Measurements from ENCODE around the gene GMNC. TPM values are rescaled to one million over a fixed set of nuclear protein-coding genes. Genes with fewer than 3 reads are reported as not detected.

GMNC gene
- total RNA-seq, 4 donors from 2014 or later = not detected

- Histone ChIP-seq H3K27me3 (no peaks in the 10 kb centered on the region), H3K4me3 (replicated peaks in 1 of 3) (no peak overlapping the region), H3K27ac (no peak overlapping the region), H3K9me3 (no peaks in the 10 kb centered on the region), H3K4me1 (no peaks in the 10 kb centered on the region), H3K36me3 (no peaks in the 10 kb centered on the region)
- no peak for DNase-seq
- 70 to 91% methylated on average over 2 of the region's 2 CpGs for WGBS, 2 donors
- intact Hi-C loops (cut with DNase I) = no loop called here
- TF ChIP-seq POLR2A (IDR thresholded peaks at IDR 0.05) (no peak), CTCF (IDR thresholded peaks at IDR 0.05) (no peak)
Measured at GRCh38 chr3:190902292-190902691, 39.8 kb upstream of the GMNC start.

GRCh38 chr3:190892395-190892902 lies 30.0 kb upstream of the GMNC start:
- H3K4me3 ChIP-seq (replicated peaks in 1 of 3) = no peak overlapping the region
- no peaks in the 10 kb centered on the region for H3K27me3 ChIP-seq
- H3K9me3 ChIP-seq = no peaks in the 10 kb centered on the region
- no peaks in the 10 kb centered on the region for H3K36me3 ChIP-seq
- intact Hi-C loops (cut with DNase I) = no loop called here
- TF ChIP-seq CTCF (IDR thresholded peaks at IDR 0.05) (peak in 1 of 6 experiments; percentile 20), POLR2A (IDR thresholded peaks at IDR 0.05) (no peak)
- WGBS, 2 donors = 76 to 82% methylated on average over 4 of the region's 4 CpGs
- H3K27ac ChIP-seq = no peak overlapping the region
- no peaks in the 10 kb centered on the region for H3K4me1 ChIP-seq
- DNase-seq = no peak

- Histone ChIP-seq H3K9me3 (no peaks in the 10 kb centered on the region), H3K4me1 (no peaks in the 10 kb centered on the region), H3K36me3 (no peaks in the 10 kb centered on the region), H3K4me3 (replicated peaks in 1 of 3) (no peak overlapping the region), H3K27ac (no peak overlapping the region), H3K27me3 (no peaks in the 10 kb centered on the region)
- DNase-seq = no peak
- no peak for TF ChIP-seq POLR2A (IDR thresholded peaks at IDR 0.05)
- TF ChIP-seq CTCF (IDR thresholded peaks at IDR 0.05) = no peak
- 86 to 89% methylated on average over 5 of the region's 5 CpGs for WGBS, 2 donors
- intact Hi-C loops (cut with DNase I) = no loop called here
Measured at GRCh38 chr3:190886945-190887344, 24.5 kb upstream of the GMNC start.

GRCh38 chr3:190883973-190884832 lies 21.7 kb upstream of the GMNC start:
- Histone ChIP-seq H3K4me1 (no peaks in the 10 kb centered on the region), H3K9me3 (no peaks in the 10 kb centered on the region), H3K4me3 (replicated peaks in 1 of 3) (no peak overlapping the region), H3K27ac (no peak overlapping the region), H3K27me3 (no peaks in the 10 kb centered on the region), H3K36me3 (no peaks in the 10 kb centered on the region)
- no peak for TF ChIP-seq POLR2A (IDR thresholded peaks at IDR 0.05)
- peak; percentile 49 to 83 (median 76) for TF ChIP-seq CTCF (IDR thresholded peaks at IDR 0.05)
- 32% methylated on average over 7 of the region's 7 CpGs for WGBS, 2 donors
- intact Hi-C loops (cut with DNase I) = no loop called here
- peak; percentile 29 to 44 for DNase-seq

- TF ChIP-seq POLR2A (IDR thresholded peaks at IDR 0.05) (no peak), CTCF (IDR thresholded peaks at IDR 0.05) (no peak)
- WGBS, 2 donors = 82 to 84% methylated on average over 3 of the region's 3 CpGs
- no peaks in the 10 kb centered on the region for H3K9me3 ChIP-seq
- intact Hi-C loops (cut with DNase I) = no loop called here
- DNase-seq = no peak
- no peak overlapping the region for H3K27ac ChIP-seq
- no peaks in the 10 kb centered on the region for H3K36me3 ChIP-seq
- H3K4me3 ChIP-seq (replicated peaks in 1 of 3) = no peak overlapping the region
- H3K4me1 ChIP-seq = no peaks in the 10 kb centered on the region
- no peaks in the 10 kb centered on the region for H3K27me3 ChIP-seq
Measured at GRCh38 chr3:190883141-190883540, 20.6 kb upstream of the GMNC start.
